Activated CD4-positive, CD25-positive, alpha-beta regulatory T cell treated with anti-CD3 and anti-CD28 coated beads, Interleukin-2, amount 50 U/mL, for 16 hours (primary cell): Measurements from ENCODE around the gene ACOXL.
"Not testable (repeated sequence)": the region's sequence is repeated elsewhere in the genome, so short reads cannot be mapped to it uniquely, and the experiment has no call there.

Experiments
- DNase-seq: peaks from one replicate; pipeline ENCODE4 v3.0.0-alpha.2; 2020; ENCODE audit warnings: low read depth, low spot score

The ACOXL gene

DNA sequence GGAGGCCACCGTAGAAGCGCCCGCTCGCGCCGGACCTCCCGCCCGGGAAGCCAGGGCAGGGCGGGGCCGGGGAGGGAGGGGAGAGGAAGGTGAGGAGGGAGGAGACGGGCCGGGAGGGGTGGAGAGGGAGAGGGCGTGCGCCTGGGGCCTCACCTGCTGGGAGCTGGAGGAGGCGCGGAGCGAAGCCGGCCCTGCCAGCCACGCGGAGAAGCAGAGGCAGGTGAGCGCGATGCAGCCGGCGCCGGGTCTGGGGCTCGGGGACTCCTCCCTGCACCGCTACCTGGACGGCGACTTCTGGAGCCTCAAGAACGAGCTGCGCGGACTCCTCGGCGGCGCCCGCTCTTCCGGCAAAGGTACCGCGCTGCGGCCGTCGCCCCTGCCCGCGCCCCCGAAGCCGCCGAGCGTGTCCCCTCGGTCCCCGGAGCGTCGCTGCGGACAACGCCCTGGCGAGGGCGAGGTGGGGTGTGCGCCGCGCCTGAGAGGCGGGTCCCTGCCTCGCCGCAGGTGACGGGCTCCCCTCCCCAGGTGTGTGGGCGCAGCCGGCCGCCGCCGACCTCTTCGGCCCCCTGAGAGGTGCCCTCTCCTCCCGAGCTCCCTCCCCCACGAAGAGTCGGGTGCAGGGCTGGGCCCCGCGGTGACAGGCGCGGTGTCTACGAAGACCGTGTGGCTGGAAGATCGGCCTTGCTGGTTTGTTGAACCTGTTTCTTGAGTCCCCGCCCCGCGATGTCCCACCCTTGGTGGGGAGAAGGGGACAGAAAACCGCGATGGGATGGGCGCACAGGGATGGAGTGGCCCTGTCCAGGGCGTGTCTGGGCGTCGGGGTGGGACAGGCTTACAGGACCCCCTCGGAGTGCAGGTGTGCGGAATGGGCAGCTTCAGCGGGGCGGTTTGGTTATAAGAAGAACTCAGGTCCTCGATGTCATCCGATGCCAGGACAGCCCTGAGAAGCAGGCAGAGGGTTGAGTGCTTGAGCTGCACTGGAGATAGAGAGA is at the start of gene ACOXL:
TSS of gene ACOXL (plus strand) at position 152 of the 992 bp plus-strand sequence. CDS start 35,817 bp downstream, outside the sequence.
- no peak for DNase-seq

DNA sequence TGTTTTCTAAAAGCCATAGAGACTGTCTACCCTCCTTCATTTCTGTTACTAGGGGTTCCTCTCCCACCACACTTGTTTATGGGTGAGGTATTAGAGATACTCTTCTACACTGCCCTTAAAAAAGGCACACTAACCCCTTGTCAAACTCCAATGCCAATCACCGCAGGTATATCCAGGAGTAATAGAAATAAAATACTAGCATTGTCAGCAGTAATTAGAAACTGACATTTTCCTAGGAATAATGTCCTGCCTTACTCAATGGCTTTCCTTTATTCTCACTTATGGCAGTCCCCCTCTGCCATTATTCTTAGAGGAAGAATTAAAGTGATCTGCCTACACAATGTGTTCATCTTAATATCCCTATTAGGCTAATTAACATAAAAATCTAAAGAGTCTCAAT is 49.5 kb upstream of the ACOXL start:
- no peak for DNase-seq

DNA sequence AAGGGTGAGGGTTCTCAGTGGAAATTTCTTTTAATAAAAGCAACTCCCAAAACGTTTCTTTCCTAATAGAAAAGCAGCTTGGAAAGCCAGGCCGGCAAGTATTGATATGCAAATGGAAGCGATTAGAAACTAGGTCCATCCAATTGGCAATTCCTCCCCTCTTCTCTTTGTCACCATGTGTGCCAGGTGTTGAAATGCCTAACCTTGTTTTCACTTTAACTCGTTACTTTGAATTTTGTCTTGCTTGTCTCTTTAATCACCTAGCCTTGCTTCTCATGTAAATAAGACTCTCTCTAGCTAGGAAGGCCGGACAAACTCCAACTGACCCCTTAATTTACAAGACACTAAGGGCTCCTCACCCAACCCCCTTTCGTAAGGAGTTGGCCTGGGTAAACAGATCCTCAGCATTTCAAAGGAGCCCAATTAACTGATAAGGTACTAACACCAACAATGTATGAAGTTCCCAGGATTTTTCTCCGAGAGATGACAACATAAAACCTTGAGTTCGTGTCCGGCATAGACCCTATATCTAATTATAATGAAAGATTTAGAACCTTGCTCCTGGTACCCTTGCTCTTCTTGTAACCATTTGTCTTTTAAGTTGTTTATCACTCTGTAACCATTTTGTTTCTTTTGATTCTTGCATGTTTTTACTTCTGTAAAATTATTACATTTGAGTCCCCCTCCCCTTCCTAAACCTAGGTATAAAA is 44.4 kb upstream of the ACOXL start:
- not testable (repeated sequence) for DNase-seq

DNA sequence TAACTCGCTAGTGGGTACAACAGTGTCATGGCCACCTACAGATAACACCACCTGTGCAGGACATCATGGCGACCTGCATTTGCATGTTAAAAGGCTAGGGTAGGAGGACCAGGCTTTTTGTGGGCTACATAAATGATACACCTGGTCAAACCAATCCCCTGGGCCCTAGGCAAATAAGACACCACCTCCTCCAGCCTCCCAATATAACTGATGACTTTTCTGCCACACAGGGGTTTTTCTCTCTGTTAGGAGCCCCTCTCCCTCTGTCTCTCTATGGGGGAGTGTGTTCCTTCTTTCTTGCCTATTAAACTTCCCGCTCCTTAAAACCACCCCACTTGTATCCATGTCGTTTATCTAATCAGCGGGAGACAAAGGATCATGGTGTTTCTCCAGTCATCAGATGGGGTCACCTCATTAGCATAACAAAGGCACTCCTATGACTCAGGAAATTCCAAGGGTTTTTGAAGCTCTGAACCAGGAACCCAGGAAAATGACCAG is 43.7 kb upstream of the ACOXL start:
- no peak for DNase-seq

DNA sequence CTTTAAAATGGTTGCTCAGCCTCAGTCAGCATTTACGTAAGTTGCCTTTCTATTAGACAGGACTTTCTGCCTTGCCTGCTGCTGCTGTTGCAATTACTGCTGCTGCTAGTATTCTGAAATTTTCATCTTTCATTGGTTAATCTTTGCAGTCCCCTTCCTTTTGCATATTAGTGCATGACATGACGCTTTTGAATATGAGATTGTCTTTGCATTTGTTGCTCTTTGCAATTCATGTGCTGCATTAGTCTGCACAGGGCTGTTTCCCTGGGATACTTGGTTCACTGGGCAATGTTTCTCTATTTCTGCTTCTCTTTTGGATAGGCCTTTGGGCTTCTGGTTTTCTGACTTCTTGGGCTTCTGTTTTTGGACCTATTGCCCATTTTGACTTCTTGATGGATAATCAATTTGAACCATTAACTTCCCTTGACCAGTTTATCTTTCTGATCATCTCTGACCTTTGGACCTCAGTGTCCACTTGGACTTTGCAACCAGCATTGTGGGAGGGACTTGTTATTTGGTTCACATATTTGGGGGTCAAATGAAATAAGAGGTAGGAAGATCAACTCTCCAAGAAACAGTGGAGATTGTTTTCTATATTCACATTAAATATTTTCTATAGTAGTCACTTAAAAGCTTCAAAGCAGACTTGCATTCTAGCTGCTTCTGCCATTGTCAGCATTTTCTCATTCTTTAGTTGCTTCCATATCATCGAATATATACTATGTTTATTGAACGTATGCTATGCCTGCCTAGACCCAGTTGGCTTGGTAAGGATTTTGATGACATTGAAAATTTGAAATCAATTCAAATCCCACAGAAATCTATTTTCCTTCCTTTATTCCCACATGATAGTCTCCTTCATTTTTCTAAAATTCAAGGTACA is 42.0 kb upstream of the ACOXL start:
- DNase-seq, result no peak

DNA sequence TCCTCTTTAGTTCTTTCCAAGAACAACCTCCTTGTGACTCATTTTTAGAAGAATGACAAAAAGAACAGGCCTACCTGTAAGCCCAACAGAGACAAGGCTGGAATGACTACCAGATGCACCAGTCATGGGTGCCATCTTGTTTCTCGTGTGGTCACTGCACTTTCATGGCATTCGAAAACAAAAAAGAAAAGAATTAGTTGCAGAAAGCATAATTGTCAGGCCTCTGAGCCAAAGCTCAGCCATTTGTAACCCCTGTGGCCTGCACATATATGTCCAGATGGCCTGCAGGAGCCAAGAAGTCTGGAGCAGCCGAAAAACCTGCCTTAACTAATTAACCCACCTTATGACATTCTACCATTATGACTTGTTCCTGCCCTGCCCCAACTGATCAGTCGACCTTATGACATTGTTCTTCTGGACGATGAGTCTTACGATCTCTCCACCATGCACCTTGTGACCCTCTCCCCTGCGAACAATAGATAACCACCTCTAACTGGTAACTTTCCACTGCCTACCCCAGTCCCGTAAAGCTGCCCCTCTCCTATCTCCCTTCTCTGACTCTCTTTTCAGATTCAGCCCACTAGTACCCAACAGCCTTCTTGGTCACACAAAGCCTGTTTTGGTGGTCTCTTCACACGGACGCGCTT is 40.6 kb upstream of the ACOXL start:
- no peak for DNase-seq

DNA sequence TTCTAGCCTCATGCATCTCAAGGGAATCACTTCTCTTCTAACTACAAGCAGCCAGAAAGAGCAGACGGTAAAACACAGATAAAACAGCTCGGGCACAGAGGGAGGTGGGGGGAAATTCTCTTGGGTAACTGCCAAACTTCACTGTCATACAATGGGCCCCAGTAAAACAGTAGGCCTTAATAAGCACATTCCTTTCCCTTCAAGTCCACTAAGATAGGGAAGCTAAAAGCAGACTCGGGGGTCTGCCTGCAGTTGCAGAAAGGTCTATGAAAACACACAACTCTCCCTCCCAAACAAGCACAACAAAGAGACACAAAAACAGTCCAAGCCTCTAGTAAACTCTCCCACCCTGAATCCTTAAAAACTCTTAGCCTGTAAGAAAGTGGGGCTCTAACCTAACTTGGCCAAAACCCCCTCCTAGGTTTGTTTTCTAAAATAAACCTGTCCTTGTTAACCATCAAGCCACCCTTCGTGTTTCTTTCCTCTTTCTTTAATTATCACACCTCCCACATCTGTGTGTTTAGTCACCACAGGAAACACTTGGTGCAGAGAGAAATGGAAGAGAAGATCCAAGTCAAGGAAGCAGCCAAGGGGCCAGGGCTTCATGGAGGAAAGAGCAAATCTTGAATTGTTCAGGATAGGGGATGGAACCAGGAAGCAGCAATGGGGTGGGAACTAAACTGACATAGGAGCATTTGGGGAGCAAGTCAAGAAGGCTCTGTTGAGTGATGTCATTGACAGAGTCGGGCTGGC is 37.1 kb upstream of the ACOXL start:
- DNase-seq, result not testable (repeated sequence)

DNA sequence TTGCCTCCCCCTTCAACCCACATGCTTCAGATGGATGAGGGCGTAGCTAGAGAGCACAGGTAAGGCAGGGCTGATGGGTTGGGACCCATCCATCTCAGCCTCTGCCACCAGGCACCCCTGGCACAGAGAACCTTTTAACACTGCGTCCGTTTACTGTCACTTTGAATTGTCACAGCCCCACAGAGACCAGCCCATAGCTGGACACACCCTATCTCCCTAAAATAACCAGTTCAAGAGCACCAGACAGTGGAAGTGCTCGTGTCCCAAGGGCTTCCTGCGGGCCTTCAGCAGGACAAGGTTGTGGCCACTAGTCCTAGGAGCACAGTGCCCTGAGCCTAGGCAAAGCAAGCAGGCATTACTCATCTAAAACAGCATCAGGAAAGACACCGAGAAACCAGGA is 34.1 kb upstream of the ACOXL start:
- not testable (repeated sequence) for DNase-seq

DNA sequence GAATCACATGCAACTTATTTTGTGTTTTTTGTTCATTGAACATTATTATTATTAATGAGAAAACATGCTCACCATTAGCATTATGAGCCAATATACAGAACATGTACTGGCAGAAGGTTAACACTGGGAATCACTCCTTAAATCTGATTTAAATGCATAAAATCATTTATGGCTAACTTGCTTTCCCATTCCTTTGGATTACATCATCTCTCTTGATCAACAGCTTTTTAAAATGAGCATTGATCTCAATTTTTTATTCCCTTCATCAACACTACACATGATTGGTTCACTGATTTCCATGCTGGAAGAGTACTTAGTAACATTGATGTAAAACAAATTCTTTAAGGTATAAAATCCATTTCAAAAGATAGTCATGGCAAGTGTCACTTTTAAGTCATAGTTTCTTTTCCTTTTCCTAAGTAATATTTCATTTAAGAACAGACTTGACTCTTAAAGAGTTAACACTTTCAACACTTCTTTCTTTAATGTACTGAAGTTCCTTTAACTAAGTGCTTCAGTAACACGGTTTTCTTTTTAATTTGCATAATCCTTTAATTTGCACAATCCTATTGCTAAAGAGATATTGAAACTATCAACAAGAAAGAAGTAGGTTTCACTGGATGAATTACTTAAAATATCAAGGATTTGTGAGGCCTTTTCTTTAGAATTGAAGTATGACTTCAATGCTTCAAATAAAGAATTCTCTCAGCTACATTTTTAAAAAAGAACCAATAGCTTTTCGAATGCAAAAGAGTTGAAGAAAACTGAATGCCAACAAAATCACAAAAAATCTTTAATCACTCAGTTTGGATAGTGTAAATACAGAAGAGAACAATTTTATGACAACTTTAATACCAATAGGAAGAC is 29.6 kb upstream of the ACOXL start:
- no peak for DNase-seq

DNA sequence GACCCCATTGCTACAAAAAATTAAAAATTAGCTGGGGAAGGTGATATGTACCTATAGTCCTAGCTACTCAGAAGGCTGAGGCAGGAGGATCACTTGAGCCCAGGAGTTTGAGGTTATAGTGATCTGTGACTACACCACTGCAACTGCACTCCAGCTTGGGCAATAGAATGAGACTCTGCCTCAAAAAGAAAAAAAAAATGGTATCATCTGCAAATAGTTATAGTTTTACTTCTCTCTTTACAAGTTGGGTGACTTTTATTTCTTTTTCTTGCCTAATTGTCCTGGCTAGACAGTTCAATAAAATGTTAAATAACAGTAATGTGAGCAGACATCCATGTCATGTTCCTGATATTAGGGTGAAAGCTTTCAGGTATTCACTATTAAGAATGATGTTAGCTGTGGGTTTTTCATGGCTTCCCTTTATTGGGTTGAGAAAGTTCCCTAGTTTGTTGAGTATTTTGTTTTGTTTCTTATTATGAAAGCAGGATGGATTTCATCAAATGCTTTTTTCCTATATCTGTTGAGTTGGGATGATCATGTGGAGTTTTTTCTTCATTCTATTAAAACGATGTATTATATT is 24.9 kb upstream of the ACOXL start:
- no peak for DNase-seq

DNA sequence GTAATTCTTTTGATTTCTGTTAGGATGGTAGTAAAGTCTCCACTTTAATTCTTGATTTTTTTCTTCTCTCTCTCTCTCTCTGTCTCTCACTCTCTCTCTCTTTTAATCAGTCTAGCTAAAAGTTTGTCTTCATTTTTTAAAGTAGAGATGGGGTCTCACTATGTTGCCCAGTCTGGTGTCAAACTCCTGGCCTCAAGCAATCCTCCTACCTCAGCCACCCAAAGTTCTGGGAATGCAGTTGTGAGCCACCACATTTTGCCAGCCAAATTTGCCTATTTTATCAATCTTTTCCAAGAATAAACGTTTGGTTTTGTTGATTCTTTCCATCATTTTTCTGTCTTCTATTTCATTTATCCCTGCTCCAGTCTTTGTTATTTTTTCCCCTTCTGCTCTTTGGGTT is 23.9 kb upstream of the ACOXL start:
- DNase-seq, result no peak

DNA sequence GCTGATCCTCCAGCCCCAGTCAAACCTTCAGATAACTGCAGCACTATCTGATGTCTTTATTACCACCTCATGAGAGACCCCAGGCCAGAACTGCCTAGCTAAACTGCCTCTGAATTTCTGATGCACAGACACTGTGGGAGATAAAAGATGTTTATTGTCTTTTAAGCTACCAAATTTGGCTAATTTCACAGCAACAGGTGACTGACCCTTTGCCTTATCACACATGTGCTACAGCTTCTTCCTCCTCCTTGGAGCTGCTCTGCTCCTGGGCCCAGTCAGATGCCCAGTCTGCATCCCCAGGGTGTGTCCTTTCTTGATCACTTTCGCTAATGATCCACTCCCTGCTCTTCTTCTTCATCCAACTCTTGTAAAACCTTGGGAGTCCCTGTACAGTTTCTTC is 19.6 kb upstream of the ACOXL start:
- no peak for DNase-seq

DNA sequence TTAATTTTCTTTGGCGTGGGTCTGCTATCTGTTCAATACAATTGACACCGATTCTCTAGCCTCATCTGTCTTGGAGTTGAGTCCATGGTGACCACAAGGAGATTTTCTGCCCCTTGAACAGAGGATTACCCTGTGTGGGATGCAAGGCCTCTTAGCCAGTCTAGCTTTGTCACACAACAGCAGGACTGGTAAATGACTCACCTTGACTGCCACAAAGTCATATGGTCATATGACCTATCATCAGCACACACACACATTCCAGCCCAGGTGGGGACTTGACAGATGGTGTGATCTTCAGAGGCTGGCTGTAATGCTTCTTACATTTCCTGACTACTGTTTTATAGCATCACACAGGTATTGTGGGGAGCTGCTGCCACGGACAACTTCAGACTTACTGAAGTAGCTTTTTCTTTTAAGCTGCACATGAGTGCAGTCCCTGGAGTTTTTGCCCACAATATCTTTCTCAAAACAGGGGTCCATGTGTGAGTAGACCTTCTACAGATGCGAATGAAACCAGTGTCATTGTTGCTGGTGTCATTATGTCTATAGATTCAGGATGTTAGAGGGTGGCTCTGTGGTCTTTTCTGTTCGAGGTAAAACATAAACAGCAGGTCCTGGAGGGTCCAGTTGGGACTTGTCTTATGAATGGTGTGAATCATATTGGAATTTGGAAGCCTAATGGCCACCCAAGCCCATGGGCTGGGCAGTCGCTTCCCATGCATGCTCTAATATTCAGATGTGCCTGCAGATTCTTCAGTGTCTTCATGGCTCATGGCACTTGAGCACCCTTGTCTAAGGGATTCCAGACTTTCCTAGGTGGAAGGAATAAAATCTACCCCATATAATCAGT is 18.6 kb upstream of the ACOXL start:
- no peak for DNase-seq

DNA sequence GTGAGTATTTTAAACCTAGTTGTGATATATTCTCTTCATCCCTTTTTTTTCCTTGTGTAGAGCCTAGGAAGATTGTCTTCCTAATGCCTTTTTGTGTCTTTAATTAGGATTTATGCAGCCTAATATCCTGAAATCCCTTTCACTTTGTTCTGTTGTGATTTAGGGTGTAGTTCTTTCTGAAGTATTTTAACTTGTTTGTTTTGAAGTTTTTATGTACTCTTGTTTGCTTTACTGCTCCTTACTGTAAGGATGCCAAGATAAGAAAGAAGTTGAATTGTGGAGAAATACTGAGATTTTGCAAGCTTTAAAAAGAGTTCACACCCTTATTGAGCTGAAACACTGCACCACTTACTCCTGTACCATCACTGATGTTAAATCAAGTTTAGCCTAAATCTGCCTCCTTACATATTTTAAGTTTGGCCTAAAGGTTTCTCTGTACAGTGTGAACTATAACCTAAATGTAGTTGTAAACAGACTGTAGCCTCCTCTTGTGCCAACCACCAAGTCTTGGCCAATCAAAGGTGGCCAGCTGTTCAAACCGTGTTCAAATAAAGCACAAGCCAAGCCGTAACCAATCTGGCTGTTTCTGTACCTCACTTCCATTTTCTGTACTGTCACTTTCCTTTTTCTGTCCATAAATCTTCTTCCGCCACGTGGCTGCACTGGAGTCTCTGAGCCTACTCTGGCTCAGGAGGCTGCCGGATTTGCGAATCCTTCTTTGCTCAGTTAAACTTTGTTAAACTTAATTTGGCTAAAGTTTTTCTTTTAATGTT is 17.7 kb upstream of the ACOXL start:
- no peak for DNase-seq

DNA sequence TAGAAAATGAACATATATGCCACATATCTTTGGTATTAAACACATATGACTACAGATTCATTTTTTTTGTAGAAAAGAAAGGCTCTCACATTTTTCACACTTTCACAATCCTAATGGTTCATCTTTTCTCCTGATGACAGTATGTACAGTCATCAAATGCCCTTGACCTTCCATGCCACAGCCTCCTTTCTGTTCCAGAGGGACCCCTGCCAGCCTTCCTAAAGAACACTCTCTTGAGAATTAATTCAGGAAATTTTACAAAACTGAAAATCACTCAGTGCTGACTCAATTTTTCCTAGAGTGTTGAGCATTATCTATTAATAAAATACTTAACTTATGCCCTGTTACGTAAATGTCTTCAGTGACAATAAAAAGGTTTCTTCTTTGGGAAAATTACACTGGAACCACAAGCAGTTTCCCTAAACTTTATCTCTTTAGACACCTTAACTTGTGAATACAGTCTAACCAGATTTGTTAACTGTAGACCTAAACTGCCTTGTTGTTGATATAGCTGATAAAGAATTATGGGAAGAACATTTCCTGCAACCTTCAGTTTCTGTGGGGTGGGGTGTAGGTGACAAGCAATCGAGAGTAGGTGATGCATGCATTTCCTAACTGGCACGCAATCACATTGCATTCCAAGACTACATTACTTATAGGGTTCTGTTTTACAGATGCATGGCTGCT is 15.3 kb upstream of the ACOXL start:
- no peak for DNase-seq

DNA sequence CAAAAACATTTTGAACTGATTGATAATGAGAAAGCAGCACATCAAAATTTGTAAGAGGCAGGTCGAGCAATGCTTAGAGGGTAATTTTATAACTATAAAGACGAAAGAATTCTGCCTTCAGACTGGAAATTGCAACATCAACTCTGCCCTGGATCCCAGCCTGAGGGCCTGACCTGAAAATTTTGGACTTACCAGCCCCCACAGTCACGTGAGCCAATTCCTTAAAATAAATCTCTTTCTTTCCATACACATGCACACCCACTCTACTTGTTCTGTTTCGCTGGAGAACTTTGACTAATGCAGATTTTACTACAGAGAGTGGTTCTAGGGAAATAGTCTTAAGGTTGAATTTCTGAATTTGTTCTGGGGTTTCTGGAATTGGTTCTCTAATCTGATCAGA is 14.6 kb upstream of the ACOXL start:
- no peak for DNase-seq

DNA sequence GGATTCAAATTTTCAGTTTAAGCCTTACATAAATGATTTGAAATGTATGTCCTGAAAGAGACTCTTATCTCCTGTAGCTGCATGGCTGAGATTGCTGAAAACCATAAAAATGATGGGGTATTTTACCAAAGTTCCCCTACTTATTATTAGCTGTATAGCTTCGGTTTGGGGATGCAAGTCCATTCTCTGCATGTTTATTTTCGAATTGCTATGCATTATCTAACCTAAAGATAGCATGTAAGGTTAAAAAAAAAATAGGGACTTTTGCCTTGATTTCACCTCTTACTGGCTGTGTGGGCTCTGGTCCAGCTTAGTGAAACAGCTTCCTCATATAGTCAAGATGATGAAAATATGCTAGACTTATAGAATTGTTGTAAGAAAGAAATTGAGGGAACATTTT is 14.0 kb upstream of the ACOXL start:
- no peak for DNase-seq
